ENCODE results near the gene ATF2. TPM values are rescaled to one million over a fixed set of nuclear protein-coding genes. Genes with fewer than 3 reads are reported as not detected.

The ATF2 gene
- total RNA-seq, 3 donors from 2014 or later (not counting 1 experiment from before 2014, with no cell fraction given) = 66.7 to 76.5 (median 74.4) TPM

GRCh38 chr2:175026385-175026784, 141.6 kb downstream of the ATF2 start:
- Mint-ChIP-seq H3K4me3 (no peak overlapping the region), H3K9me3 (no peaks in the 10 kb centered on the region), H3K27ac (no peak overlapping the region), H3K27me3 (ENCODE audit: low read depth in 2 of 2) (peaks cover 2 to 7% of the 10 kb centered on the region in 2 donors), H3K4me1 (no peaks in the 10 kb centered on the region), H3K36me3 (no peaks in the 10 kb centered on the region)
- ATAC-seq (no peak), DNase-seq (no peak)
- Histone ChIP-seq H3K9me3 (ENCODE audit: control insufficient read depth, insufficient read depth, low read length) (no peaks in the 10 kb centered on the region), H3K27ac (ENCODE audit: low read length) (no peak overlapping the region), H3K4me1 (ENCODE audit: control insufficient read depth, insufficient read depth, low read length) (no peaks in the 10 kb centered on the region), H3K27me3 (ENCODE audit: control insufficient read depth, insufficient read depth, low read length) (no peaks in the 10 kb centered on the region), H3K4me3 (ENCODE audit: low read length) (no peak overlapping the region), H3K36me3 (ENCODE audit: control insufficient read depth, insufficient read depth, low read length) (no peaks in the 10 kb centered on the region)
- TF ChIP-seq CTCF (IDR thresholded peaks at IDR 0.05) = no peak
- WGBS (ENCODE audit: insufficient coverage) = 90% methylated on average over 2 of the region's 2 CpGs
- intact Hi-C loops (cut with micrococcal nuclease) = no loop called here

DNA sequence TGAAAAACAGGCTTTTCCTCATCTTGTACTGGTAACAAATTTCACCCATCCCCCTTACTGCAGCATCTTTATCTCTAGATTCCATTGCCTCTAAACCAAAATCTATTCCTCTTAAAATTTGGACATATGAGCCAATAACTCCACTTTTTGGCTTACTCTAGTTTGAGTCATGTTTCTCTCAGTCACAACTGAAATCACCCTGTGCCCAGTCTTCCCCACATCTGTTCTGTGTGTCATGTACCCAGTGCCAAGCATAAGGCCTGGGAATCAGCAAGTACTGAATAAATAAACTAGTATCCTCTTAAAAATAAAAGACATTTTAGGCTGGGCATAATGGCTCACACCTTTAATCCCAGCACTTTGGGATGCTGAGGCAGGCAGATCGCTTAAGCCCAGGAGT, 142.1 kb downstream of the ATF2 start:
- H3K27ac ChIP-seq (ENCODE audit: low read length) = no peak overlapping the region
- DNase-seq = no peak
- H3K4me3 ChIP-seq (ENCODE audit: low read length) = no peak overlapping the region
- H3K4me3 Mint-ChIP-seq = no peak overlapping the region
- no peak for ATAC-seq
- WGBS (ENCODE audit: insufficient coverage) = 91% methylated on average over 1 of the region's 1 CpG
- H3K27me3 ChIP-seq (ENCODE audit: control insufficient read depth, insufficient read depth, low read length) = no peaks in the 10 kb centered on the region
- H3K4me1 ChIP-seq (ENCODE audit: control insufficient read depth, insufficient read depth, low read length) = no peaks in the 10 kb centered on the region
- H3K9me3 ChIP-seq (ENCODE audit: control insufficient read depth, insufficient read depth, low read length) = no peaks in the 10 kb centered on the region
- H3K4me1 Mint-ChIP-seq = no peaks in the 10 kb centered on the region
- intact Hi-C loops (cut with micrococcal nuclease) = no loop called here
- no peak for TF ChIP-seq CTCF (IDR thresholded peaks at IDR 0.05)
- H3K27ac Mint-ChIP-seq = no peak overlapping the region
- no peaks in the 10 kb centered on the region for H3K9me3 Mint-ChIP-seq
- no peaks in the 10 kb centered on the region for H3K36me3 Mint-ChIP-seq
- H3K27me3 Mint-ChIP-seq (ENCODE audit: low read depth in 2 of 2) = peaks cover 2 to 7% of the 10 kb centered on the region in 2 donors
- no peaks in the 10 kb centered on the region for H3K36me3 ChIP-seq (ENCODE audit: control insufficient read depth, insufficient read depth, low read length)

DNA sequence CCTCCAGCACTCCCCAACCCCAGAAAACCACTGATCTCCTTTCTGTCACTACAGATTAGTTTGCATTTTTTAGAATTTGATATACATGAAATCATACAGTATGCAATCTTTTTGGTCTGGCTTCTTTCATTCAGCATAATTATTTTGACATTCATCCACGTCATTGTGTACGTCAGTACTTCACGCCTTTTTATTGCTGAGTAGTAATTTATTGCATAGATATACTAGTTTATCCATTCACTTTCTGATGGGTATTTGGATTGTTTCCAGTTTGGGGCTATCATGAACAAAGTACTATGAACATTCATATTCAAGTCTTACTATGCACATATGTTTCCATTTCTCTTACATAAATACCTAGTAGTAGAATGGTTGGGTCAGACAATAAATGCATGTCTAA, 142.8 kb downstream of the ATF2 start:
- no peak overlapping the region for H3K4me3 Mint-ChIP-seq
- no CpG with 5 or more reads among the region's 3 CpGs for WGBS (ENCODE audit: insufficient coverage)
- H3K27me3 Mint-ChIP-seq (ENCODE audit: low read depth in 2 of 2) = peaks cover 2 to 7% of the 10 kb centered on the region in 2 donors
- no peaks in the 10 kb centered on the region for H3K9me3 Mint-ChIP-seq
- no peaks in the 10 kb centered on the region for H3K4me1 Mint-ChIP-seq
- no peak overlapping the region for H3K4me3 ChIP-seq (ENCODE audit: low read length)
- H3K4me1 ChIP-seq (ENCODE audit: control insufficient read depth, insufficient read depth, low read length) = no peaks in the 10 kb centered on the region
- no peaks in the 10 kb centered on the region for H3K27me3 ChIP-seq (ENCODE audit: control insufficient read depth, insufficient read depth, low read length)
- no peaks in the 10 kb centered on the region for H3K9me3 ChIP-seq (ENCODE audit: control insufficient read depth, insufficient read depth, low read length)
- H3K36me3 ChIP-seq (ENCODE audit: control insufficient read depth, insufficient read depth, low read length) = no peaks in the 10 kb centered on the region
- no peak overlapping the region for H3K27ac Mint-ChIP-seq
- H3K36me3 Mint-ChIP-seq = no peaks in the 10 kb centered on the region
- no peak for ATAC-seq
- no peak overlapping the region for H3K27ac ChIP-seq (ENCODE audit: low read length)
- intact Hi-C loops (cut with micrococcal nuclease) = no loop called here
- no peak for DNase-seq
- TF ChIP-seq CTCF (IDR thresholded peaks at IDR 0.05) = no peak

DNA sequence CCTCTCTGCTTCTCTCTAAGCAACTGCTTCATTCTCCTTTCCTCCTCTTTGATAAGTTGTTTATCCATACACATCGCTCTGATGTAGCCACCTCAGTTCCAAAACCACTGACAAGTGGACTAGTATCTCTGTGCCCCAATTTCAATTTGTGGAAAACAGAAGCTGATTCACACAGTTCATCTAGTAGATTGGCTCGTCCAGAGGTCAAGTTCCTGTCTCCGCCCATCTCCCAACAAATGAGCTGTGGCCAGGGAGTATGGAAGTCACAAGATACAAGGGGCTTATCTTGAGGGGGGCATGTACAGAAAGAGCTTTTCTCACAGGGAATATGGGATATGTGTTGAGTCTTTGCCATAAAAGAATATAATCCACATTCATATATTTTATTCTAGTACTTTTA, 145.1 kb downstream of the ATF2 start:
- TF ChIP-seq CTCF (IDR thresholded peaks at IDR 0.05) = no peak
- H3K27ac Mint-ChIP-seq = no peak overlapping the region
- no peaks in the 10 kb centered on the region for H3K9me3 Mint-ChIP-seq
- DNase-seq (no peak), ATAC-seq (no peak)
- H3K36me3 ChIP-seq (ENCODE audit: control insufficient read depth, insufficient read depth, low read length) = no peaks in the 10 kb centered on the region
- WGBS (ENCODE audit: insufficient coverage) = 81% methylated on average over 3 of the region's 3 CpGs
- peaks cover 2 to 7% of the 10 kb centered on the region in 2 donors for H3K27me3 Mint-ChIP-seq (ENCODE audit: low read depth in 2 of 2)
- H3K9me3 ChIP-seq (ENCODE audit: control insufficient read depth, insufficient read depth, low read length) = no peaks in the 10 kb centered on the region
- no peak overlapping the region for H3K27ac ChIP-seq (ENCODE audit: low read length)
- H3K4me1 Mint-ChIP-seq = no peaks in the 10 kb centered on the region
- intact Hi-C loops (cut with micrococcal nuclease) = no loop called here
- H3K4me3 Mint-ChIP-seq = no peak overlapping the region
- no peaks in the 10 kb centered on the region for H3K27me3 ChIP-seq (ENCODE audit: control insufficient read depth, insufficient read depth, low read length)
- H3K4me1 ChIP-seq (ENCODE audit: control insufficient read depth, insufficient read depth, low read length) = no peaks in the 10 kb centered on the region
- H3K36me3 Mint-ChIP-seq = no peaks in the 10 kb centered on the region
- H3K4me3 ChIP-seq (ENCODE audit: low read length) = no peak overlapping the region
